Measurements from ENCODE around the gene HIGD2A.

HIGD2A gene

GRCh38 chr5:176359658-176360057 is 28.9 kb upstream of the HIGD2A start:
- Histone ChIP-seq H3K27ac (no peak overlapping the region), H3K27me3 (ENCODE audit: insufficient read depth, low read depth, severe bottlenecking) (no peaks in the 10 kb centered on the region), H3K9me3 (ENCODE audit: severe bottlenecking) (no peaks in the 10 kb centered on the region), H3K4me3 (ENCODE audit: low read depth, low read length) (no peak overlapping the region), H3K36me3 (peaks cover 49% of the 10 kb centered on the region)
- DNase-seq: no peak
- TF ChIP-seq, protein P1, sequence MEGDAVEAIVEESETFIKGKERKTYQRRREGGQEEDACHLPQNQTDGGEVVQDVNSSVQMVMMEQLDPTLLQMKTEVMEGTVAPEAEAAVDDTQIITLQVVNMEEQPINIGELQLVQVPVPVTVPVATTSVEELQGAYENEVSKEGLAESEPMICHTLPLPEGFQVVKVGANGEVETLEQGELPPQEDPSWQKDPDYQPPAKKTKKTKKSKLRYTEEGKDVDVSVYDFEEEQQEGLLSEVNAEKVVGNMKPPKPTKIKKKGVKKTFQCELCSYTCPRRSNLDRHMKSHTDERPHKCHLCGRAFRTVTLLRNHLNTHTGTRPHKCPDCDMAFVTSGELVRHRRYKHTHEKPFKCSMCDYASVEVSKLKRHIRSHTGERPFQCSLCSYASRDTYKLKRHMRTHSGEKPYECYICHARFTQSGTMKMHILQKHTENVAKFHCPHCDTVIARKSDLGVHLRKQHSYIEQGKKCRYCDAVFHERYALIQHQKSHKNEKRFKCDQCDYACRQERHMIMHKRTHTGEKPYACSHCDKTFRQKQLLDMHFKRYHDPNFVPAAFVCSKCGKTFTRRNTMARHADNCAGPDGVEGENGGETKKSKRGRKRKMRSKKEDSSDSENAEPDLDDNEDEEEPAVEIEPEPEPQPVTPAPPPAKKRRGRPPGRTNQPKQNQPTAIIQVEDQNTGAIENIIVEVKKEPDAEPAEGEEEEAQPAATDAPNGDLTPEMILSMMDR (IDR thresholded peaks at IDR 0.05; ENCODE audit: low read depth, low read length): no peak

DNA sequence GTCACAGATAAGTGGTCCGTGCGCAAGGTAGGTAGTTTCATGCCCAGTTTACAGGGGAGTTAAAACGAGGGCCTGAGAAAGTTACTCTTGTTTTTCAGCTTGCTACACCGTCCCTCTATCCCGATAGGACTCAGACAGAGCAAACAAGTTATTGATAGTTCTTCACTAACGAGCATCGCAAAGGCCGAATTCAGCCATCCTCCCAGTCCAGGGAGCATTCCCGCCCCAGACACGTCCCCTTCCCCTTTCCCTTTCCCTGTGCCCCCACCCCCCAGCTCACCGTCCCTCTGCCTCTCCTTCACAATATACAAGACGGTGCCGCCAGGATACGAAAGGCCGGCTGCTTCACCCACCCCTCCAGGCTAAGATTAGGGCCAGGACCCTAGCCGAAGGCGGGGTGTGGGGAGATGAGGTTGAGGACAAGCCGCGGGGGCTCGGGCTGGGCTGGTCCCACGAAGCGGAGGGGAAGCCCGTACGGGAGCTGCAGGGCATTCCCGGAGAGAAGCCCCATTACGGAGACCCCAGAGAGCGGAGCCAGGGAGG is 27.6 kb upstream of the HIGD2A start:
- H3K4me3 ChIP-seq (ENCODE audit: low read depth, low read length): peak overlapping the region; percentile 95
- H3K27ac ChIP-seq: peak overlapping the region; percentile 96
- TF ChIP-seq, protein P1 (IDR thresholded peaks at IDR 0.05; ENCODE audit: low read depth, low read length): no peak
- peaks cover 39% of the 10 kb centered on the region for H3K36me3 ChIP-seq
- no peaks in the 10 kb centered on the region for H3K9me3 ChIP-seq (ENCODE audit: severe bottlenecking)
- H3K27me3 ChIP-seq (ENCODE audit: insufficient read depth, low read depth, severe bottlenecking): no peaks in the 10 kb centered on the region
- peak; percentile 40 for DNase-seq

DNA sequence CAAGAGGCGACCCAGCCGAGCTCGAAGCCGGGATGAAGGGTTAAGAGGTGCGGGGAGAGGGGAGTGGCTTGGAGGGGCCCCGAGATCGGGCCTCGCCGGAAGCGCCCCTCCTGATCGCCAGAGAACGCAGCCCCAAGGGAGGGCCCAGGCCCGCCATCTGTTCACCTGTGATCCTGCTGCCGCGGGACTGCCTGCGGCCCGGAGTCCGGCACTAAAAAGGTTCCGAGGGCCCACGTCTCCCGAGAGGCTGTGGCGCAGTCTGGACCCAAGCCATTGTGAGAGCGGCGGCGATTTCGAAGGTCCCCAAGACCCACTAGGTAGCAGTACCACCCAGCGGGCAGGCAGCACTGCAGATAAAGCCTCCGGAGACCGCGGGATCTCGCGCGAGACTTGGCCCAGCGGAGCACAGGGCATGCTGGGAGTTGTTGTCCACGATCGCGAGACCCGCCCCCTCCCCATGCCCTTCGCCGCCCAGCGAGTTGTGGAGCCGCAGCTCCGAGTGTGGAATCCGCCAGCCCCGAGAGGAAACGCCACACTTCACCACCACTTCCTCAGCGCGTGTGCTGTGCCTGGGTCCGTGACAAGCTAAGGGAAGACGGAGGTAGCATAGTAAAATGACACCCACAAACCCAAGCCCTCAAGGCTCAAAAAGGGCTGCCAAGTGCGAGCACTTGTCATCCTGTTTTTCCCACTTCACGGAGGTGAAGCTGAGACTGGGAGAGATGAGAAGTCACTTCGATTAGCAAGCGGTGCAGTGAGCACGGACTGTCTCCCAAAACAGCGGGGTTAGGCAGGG is 26.9 kb upstream of the HIGD2A start, which contains the start of gene KIAA1191:
Gene KIAA1191 (minus strand): TSS at position 328 of the 796 bp plus-strand sequence. CDS start 2,256 bp downstream, outside the sequence.
- TF ChIP-seq, protein P1 (IDR thresholded peaks at IDR 0.05; ENCODE audit: low read depth, low read length): peak; percentile 39; the same call in 1 of the 2 replicates
- DNase-seq: peak; percentile 94
- Histone ChIP-seq H3K27me3 (ENCODE audit: insufficient read depth, low read depth, severe bottlenecking) (no peaks in the 10 kb centered on the region), H3K27ac (peak within 1 kb of the TSS; percentile 96), H3K9me3 (ENCODE audit: severe bottlenecking) (no peaks in the 10 kb centered on the region), H3K36me3 (peaks cover 33% of the 10 kb centered on the region), H3K4me3 (ENCODE audit: low read depth, low read length) (peak within 1 kb of the TSS; percentile 95)

GRCh38 chr5:176362233-176362490 is 26.4 kb upstream of the HIGD2A start:
- no peaks in the 10 kb centered on the region for H3K27me3 ChIP-seq (ENCODE audit: insufficient read depth, low read depth, severe bottlenecking)
- peak overlapping the region; percentile 95 for H3K4me3 ChIP-seq (ENCODE audit: low read depth, low read length)
- DNase-seq: no peak
- TF ChIP-seq, protein P1 (IDR thresholded peaks at IDR 0.05; ENCODE audit: low read depth, low read length): no peak
- no peak overlapping the region for H3K27ac ChIP-seq
- no peaks in the 10 kb centered on the region for H3K9me3 ChIP-seq (ENCODE audit: severe bottlenecking)
- peaks cover 28% of the 10 kb centered on the region for H3K36me3 ChIP-seq

DNA sequence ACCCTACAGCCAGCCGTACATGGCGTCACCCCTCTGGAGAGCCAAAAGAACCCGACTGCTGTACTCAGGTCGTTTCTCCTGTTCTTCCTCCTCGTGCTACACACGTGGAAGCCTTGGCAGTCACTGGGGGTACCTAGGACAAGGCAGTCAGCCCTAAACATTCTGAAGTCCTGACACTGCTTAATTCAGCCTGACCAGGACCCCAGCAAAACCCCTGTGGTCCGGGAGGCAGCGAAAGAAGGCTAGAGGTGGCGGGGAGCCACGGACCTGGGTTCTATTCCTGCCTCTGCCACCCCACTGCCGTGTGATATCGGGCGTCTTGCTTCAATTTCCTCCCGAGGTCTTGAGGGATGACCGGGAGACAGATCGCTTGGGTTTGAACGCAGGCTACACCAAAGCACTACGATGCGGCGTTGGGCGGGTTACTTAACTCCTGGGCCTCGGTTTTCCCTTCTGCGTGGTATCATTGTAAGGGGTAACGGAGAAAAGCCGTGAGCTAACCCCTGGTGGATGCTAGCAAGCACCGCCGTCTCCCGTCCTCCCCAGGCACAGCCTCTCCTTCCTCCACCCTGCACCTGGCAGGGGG is 23.7 kb upstream of the HIGD2A start:
- Histone ChIP-seq H3K27me3 (ENCODE audit: insufficient read depth, low read depth, severe bottlenecking) (no peaks in the 10 kb centered on the region), H3K27ac (no peak overlapping the region), H3K4me3 (ENCODE audit: low read depth, low read length) (peak overlapping the region; percentile 82), H3K36me3 (peaks cover 5% of the 10 kb centered on the region), H3K9me3 (ENCODE audit: severe bottlenecking) (no peaks in the 10 kb centered on the region)
- TF ChIP-seq, protein P1 (IDR thresholded peaks at IDR 0.05; ENCODE audit: low read depth, low read length): no peak
- no peak for DNase-seq

All from WERI-Rb-1 (cell line).